Breast epithelium (tissue), 3 donors: ENCODE data around the gene ZNF620.
"Not testable (repeated sequence)": the region's sequence is repeated elsewhere in the genome, so short reads cannot be mapped to it uniquely, and the experiment has no call there.

Source experiments
- POLR2A ChIP-seq: fragments of 450-650 bp; IDR thresholded peaks from one replicate; pipeline ENCODE4 v1.6.1; 2016; ENCODE audit warnings: antibody characterized with exemption, mild to moderate bottlenecking, moderate library complexity
- TF ChIP-seq, protein P1 (sequence below), 3 donors: fragments of 450-650 bp; IDR thresholded peaks; one replicate each; pipeline ENCODE4 v1.5.1; 2016 to 2017; ENCODE audit warnings: antibody characterized with exemption in 3 of 3, mild to moderate bottlenecking in 3 of 3, moderate library complexity in 3 of 3

DNA sequence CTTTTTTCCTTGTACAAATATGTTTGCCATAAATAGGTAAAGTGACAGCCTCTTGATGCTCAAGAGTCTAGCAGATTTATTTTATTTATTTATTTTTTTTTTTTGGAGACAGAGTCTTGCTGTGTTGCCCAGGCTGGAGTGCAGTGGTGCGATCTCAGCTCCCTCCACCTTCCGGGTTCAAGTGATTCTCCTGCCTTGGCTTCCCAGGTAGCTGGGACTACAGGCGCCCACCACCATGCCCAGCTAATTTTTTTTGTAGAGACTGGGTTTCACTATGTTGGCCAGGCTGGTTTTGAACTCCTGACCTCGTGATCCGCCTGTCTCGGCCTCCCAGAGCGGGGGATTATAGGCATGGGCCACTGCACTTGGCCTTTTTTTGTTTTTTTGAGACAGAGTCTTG is 43.0 kb upstream of the ZNF620 start:
- TF ChIP-seq, protein P1, sequence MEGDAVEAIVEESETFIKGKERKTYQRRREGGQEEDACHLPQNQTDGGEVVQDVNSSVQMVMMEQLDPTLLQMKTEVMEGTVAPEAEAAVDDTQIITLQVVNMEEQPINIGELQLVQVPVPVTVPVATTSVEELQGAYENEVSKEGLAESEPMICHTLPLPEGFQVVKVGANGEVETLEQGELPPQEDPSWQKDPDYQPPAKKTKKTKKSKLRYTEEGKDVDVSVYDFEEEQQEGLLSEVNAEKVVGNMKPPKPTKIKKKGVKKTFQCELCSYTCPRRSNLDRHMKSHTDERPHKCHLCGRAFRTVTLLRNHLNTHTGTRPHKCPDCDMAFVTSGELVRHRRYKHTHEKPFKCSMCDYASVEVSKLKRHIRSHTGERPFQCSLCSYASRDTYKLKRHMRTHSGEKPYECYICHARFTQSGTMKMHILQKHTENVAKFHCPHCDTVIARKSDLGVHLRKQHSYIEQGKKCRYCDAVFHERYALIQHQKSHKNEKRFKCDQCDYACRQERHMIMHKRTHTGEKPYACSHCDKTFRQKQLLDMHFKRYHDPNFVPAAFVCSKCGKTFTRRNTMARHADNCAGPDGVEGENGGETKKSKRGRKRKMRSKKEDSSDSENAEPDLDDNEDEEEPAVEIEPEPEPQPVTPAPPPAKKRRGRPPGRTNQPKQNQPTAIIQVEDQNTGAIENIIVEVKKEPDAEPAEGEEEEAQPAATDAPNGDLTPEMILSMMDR (IDR thresholded peaks at IDR 0.05): not testable (repeated sequence)
- TF ChIP-seq POLR2A: not testable (repeated sequence)
